Mucosa of descending colon (tissue), 3 donors: ENCODE measurements around the gene PRICKLE2. TPM values are rescaled to one million over a fixed set of nuclear protein-coding genes. Genes with fewer than 3 reads are reported as not detected.

Experiments
- ATAC-seq: fragments of 200-7000 bp; cut with Tn5 transposase; one replicate; pipeline ENCODE4 v1.9.1; 2020; ENCODE audit warnings: mild to moderate bottlenecking, moderate library complexity
- DNase-seq, 3 donors: peaks; one replicate each; pipeline ENCODE4 v3.0.0-alpha.2; 2020
- H3K36me3 ChIP-seq: fragments of 200-600 bp; one replicate; pipeline ENCODE4 v1.8.0; 2021; ENCODE audit warnings: low read depth, mild to moderate bottlenecking
- H3K4me1 ChIP-seq: fragments of 200-600 bp; one replicate; pipeline ENCODE4 v1.8.0; 2021; ENCODE audit warnings: low read depth, mild to moderate bottlenecking
- H3K4me3 ChIP-seq: fragments of 200-600 bp; one replicate; pipeline ENCODE4 v1.8.0; 2021; ENCODE audit warnings: mild to moderate bottlenecking
- H3K9me3 ChIP-seq: fragments of 200-600 bp; one replicate; pipeline ENCODE4 v1.8.0; 2021; ENCODE audit warnings: mild to moderate bottlenecking
- intact Hi-C, 2 donors: fragments of 100-400 bp; cut with DNase I in 1 of 2; cut with micrococcal nuclease in 1 of 2; formaldehyde crosslinking; loops; one replicate each; pipeline versions ENCODE4 v1.11.0 to v1.11.1; 2022; cut with DNase I, micrococcal nuclease
- total RNA-seq, 3 donors: library from RNA; stranded (reverse); fragmentation: NEBNext Ultra II Directional in 2 of 3; extraction: Animal tissue kit (Norgen Biotek cat#: 25700) in 2 of 3; gene quantifications; one replicate each; pipeline versions ENCODE4 v1.2.1 to v1.2.4, GENCODE V29; 2021 to 2023
- TF ChIP-seq, protein P1 (sequence below): fragments of 200-600 bp; IDR thresholded peaks from one replicate; pipeline ENCODE4 v1.8.0; 2022; ENCODE audit warnings: antibody characterized with exemption, mild to moderate bottlenecking
- donor health status: DM: no; HTN: no; CAD: no; lungs with moderate emphysema.
- donor health status: DM: no; HTN: no; CAD: no.
- donor health status: DM: no; HTN: yes; CAD: no.

PRICKLE2 gene
- total RNA-seq, 3 donors from 2014 or later = 4.3 to 66.3 (median 7.0) TPM

DNA sequence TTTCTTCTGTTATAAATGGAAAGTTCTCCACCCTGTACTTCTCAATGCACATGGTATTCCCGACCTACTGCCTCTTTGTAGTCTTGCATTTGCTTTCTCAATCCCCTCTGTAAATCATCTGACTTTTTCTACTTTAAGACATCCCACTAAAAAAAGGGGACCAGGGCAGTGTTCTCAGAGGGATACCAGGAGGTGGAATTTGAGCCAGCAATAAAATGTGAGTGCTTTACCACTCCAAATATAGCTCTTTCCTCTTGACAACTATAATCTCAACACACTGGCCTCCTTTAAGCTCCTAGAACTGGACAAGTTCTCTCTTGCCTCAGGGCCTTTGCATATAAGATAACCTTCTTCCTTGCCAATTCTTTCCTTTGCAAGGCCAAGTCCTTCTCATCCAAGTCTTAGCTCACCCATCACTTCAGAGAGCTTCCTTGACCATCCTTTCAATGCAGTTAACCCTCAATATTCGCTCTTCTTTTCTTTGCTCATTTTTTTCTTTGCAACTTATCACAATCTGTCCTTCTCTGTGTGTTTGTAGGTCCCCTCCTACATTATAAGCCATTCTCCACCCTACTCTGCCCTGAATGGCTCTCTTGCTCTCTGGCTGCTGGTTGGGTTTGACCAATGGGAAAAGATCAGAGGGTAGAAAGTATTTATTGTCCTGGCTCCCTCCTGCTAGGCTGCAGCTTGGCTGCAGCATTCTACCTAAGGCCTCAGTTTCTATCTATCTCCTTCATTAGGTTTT, 93.4 kb downstream of the PRICKLE2 start:
- intact Hi-C loops = no loop called here
- ATAC-seq = no peak
- no peaks in the 10 kb centered on the region for H3K9me3 ChIP-seq
- TF ChIP-seq, protein P1, sequence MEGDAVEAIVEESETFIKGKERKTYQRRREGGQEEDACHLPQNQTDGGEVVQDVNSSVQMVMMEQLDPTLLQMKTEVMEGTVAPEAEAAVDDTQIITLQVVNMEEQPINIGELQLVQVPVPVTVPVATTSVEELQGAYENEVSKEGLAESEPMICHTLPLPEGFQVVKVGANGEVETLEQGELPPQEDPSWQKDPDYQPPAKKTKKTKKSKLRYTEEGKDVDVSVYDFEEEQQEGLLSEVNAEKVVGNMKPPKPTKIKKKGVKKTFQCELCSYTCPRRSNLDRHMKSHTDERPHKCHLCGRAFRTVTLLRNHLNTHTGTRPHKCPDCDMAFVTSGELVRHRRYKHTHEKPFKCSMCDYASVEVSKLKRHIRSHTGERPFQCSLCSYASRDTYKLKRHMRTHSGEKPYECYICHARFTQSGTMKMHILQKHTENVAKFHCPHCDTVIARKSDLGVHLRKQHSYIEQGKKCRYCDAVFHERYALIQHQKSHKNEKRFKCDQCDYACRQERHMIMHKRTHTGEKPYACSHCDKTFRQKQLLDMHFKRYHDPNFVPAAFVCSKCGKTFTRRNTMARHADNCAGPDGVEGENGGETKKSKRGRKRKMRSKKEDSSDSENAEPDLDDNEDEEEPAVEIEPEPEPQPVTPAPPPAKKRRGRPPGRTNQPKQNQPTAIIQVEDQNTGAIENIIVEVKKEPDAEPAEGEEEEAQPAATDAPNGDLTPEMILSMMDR = no peak
- H3K4me1 ChIP-seq = no peaks in the 10 kb centered on the region
- H3K36me3 ChIP-seq = no peaks in the 10 kb centered on the region
- no peak for DNase-seq
- H3K4me3 ChIP-seq = no peak overlapping the region

DNA sequence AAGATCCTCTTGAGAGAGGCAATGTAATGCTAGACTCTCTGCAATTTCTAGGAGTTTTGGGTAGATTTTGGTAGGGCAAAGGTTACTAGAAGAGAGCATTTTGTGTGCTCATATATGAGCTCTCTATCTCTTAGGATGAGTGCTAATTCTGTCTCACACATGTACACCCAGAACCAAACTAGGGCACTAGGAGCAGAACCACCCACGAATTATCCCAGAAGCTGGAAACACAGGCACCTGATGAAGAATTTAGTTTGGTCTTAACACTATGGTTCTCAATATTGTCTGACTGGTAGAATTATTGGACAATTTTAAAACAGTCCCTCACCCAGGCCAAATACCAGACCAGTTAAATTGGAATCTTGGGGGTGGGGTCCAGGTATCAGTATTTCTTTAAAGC, 94.8 kb downstream of the PRICKLE2 start:
- DNase-seq (no peak), ATAC-seq (no peak)
- intact Hi-C loops = no loop called here
- H3K9me3 ChIP-seq = no peaks in the 10 kb centered on the region
- H3K4me1 ChIP-seq = no peaks in the 10 kb centered on the region
- TF ChIP-seq, protein P1 = no peak
- no peak overlapping the region for H3K4me3 ChIP-seq
- H3K36me3 ChIP-seq = no peaks in the 10 kb centered on the region

DNA sequence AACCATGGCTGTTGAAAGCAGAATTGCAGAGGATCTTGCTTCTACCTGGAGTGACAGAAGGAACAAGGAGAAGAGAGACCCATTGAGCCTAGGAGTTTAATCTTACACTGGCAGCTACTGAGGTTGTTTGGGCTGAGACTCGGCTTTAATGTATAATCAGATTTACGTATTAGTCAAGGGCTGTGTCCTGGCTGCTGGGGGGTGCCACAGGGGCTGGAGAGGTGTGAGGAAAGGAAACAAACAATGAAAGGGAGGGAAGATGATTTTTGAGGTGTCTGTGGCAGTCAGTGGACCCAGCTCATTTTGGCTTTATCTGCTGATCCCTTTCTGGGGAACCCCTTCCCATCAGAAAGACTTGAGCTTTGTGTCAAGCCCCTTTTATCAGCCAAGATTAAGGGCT, 95.7 kb downstream of the PRICKLE2 start:
- Histone ChIP-seq H3K36me3 (no peaks in the 10 kb centered on the region), H3K4me1 (no peaks in the 10 kb centered on the region), H3K9me3 (no peaks in the 10 kb centered on the region), H3K4me3 (no peak overlapping the region)
- ATAC-seq (no peak), DNase-seq (no peak)
- TF ChIP-seq, protein P1 = no peak
- intact Hi-C loops = no loop called here

DNA sequence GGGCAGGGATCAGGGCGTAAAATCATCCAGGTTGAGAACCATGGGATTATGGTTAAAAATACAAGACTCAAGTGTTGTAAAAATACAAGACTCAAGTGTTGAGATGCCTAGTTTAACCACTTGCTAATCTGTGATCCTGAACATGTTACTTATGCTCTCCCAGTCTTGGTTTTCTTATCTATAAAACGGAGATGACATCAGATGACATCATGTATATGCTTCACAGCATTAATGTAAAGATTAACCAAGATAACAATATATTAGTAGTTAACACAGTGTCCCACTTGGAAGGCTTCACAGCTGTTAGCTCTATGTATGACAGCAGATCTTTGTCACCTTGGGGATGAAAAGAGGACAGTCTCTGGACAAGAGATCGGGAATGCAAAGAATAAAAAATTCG, 96.2 kb downstream of the PRICKLE2 start:
- TF ChIP-seq, protein P1 = no peak
- DNase-seq (no peak), ATAC-seq (no peak)
- no peaks in the 10 kb centered on the region for H3K36me3 ChIP-seq
- no peak overlapping the region for H3K4me3 ChIP-seq
- no peaks in the 10 kb centered on the region for H3K9me3 ChIP-seq
- H3K4me1 ChIP-seq = no peaks in the 10 kb centered on the region
- intact Hi-C loops = no loop called here

DNA sequence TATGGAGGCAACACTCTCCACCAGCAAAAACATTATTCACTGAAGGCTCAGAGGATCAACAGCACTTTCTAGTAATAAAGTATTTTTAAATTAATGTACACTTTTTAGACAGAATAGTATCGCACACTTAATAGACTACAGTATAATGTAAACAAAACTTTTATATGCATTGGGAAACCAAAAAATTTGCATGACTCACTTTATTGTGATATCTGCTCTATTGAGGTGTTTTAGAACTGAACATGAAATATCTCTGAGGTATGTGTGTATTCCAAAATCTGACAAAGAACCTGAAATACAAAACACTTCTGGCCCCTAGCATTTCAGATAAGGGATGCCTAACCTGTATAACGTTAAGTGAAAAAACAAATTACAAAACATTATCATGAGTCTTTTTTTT, 99.7 kb downstream of the PRICKLE2 start:
- DNase-seq (no peak), ATAC-seq (no peak)
- Histone ChIP-seq H3K36me3 (no peaks in the 10 kb centered on the region), H3K4me1 (no peaks in the 10 kb centered on the region), H3K4me3 (no peak overlapping the region), H3K9me3 (no peaks in the 10 kb centered on the region)
- intact Hi-C loops = no loop called here
- TF ChIP-seq, protein P1 = no peak
